Activated T-helper 9 cell treated with anti-CD3 and anti-CD28 coated beads, Interleukin-2, amount 50 U/mL, for 16 hours (primary cell): ENCODE data around the gene GXYLT1.
"Not testable (repeated sequence)": the region's sequence is repeated elsewhere in the genome, so short reads cannot be mapped to it uniquely, and the experiment has no call there.

Experiments
- DNase-seq: peaks from one replicate; pipeline ENCODE4 v3.0.0-alpha.2; 2020; ENCODE audit warnings: low read depth

GXYLT1 gene

GRCh38 chr12:42144408-42145196 is at the start of gene GXYLT1:
Gene GXYLT1, minus strand, starts transcription at chr12:42144874. Its CDS starts 228 bp downstream, at chr12:42144646.
- peak; percentile 79 for DNase-seq

GRCh38 chr12:42192686-42193085 is 48.0 kb upstream of the GXYLT1 start:
- DNase-seq = no peak

GRCh38 chr12:42192258-42192657 is 47.6 kb upstream of the GXYLT1 start:
- no peak for DNase-seq

GRCh38 chr12:42190376-42190775 is 45.7 kb upstream of the GXYLT1 start:
- DNase-seq = no peak

GRCh38 chr12:42188275-42188674 is 43.6 kb upstream of the GXYLT1 start:
- DNase-seq = not testable (repeated sequence)

GRCh38 chr12:42187799-42188198 is 43.1 kb upstream of the GXYLT1 start:
- DNase-seq = no peak

GRCh38 chr12:42186793-42187192 is 42.1 kb upstream of the GXYLT1 start:
- DNase-seq = no peak

- DNase-seq = no peak
Measured at GRCh38 chr12:42182394-42182793, 37.7 kb upstream of the GXYLT1 start.

GRCh38 chr12:42180990-42181596 is 36.4 kb upstream of the GXYLT1 start:
- no peak for DNase-seq

- no peak for DNase-seq
Measured at GRCh38 chr12:42178101-42178500, 33.4 kb upstream of the GXYLT1 start.

GRCh38 chr12:42174978-42175377 is 30.3 kb upstream of the GXYLT1 start:
- DNase-seq = no peak

GRCh38 chr12:42173961-42174521 is 29.4 kb upstream of the GXYLT1 start:
- no peak for DNase-seq

- no peak for DNase-seq
Measured at GRCh38 chr12:42172441-42173210, 28.0 kb upstream of the GXYLT1 start.

GRCh38 chr12:42167711-42168110 is 23.0 kb upstream of the GXYLT1 start:
- no peak for DNase-seq

- DNase-seq = no peak
Measured at GRCh38 chr12:42166501-42166900, 21.8 kb upstream of the GXYLT1 start.

- DNase-seq = no peak
Measured at GRCh38 chr12:42163913-42164312, 19.2 kb upstream of the GXYLT1 start.

GRCh38 chr12:42162965-42163364 is 18.3 kb upstream of the GXYLT1 start:
- no peak for DNase-seq

- DNase-seq = no peak
Measured at GRCh38 chr12:42162193-42162592, 17.5 kb upstream of the GXYLT1 start.

GRCh38 chr12:42161529-42161928 is 16.9 kb upstream of the GXYLT1 start:
- no peak for DNase-seq

GRCh38 chr12:42156232-42156631 is 11.6 kb upstream of the GXYLT1 start:
- no peak for DNase-seq

GRCh38 chr12:42145552-42146215 is 1.0 kb upstream of the GXYLT1 start:
- no peak for DNase-seq

GRCh38 chr12:42145197-42145549 is 499 bp upstream of the GXYLT1 start:
- DNase-seq = no peak
